ENCODE data around the gene TMEM255B. TPM values are rescaled to one million over a fixed set of nuclear protein-coding genes. Genes with fewer than 3 reads are reported as not detected.

TMEM255B gene
- total and polyA plus RNA-seq, 4 donors, result 6.0 to 19.6 (median 14.8) TPM

DNA sequence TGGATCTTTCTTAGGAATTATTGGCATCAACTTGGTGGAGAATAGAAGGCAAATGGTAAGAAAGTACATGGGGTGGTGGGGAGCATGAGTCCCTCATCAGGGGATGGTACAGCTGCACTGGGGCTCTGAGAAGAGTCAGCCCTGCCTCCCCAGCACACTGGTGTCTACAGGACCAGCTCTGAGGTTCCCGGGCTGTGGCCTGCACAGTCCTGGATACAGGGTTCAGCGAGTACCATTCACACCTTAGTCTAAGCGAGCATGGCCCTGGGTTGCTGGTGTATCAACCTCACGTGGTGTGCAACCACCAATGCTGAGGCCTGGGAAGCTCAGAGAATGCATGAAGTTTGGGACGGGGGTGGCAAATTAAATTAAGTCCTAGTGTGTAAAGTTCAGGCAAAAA, 10.1 kb downstream of the TMEM255B start:
- Histone ChIP-seq H3K36me3 (ENCODE audit: control insufficient read depth in 4 of 4, insufficient read depth in 4 of 4, low read length in 4 of 4) (peaks cover 0 to 5% (median 0%) of the 10 kb centered on the region in 4 donors), H3K9me3 (ENCODE audit: control insufficient read depth in 4 of 4, insufficient read depth in 3 of 4, low read length in 3 of 4) (peaks cover 0 to 3% (median 0%) of the 10 kb centered on the region in 4 donors), H3K4me3 (no peak overlapping the region), H3K9ac (ENCODE audit: insufficient read depth in 1 of 2, low read length in 2 of 2) (no peak overlapping the region), H3K4me1 (ENCODE audit: control insufficient read depth in 5 of 5, insufficient read depth in 5 of 5, low read length in 5 of 5) (peaks cover 0 to 8% (median 0%) of the 10 kb centered on the region in 5 donors), H3K27me3 (ENCODE audit: control insufficient read depth in 3 of 3, insufficient read depth in 3 of 3, low read length in 2 of 3) (peaks cover 0 to 2% (median 0%) of the 10 kb centered on the region in 3 donors), H3K27ac (ENCODE audit: low read depth in 1 of 2, low read length in 1 of 2) (no peak overlapping the region)
- ATAC-seq (ENCODE audit: insufficient read depth, low FRiP score) (no peak), DNase-seq (no peak)
- WGBS, 2 donors, result 83 to 87% methylated on average over 5 of the region's 5 CpGs
- TF ChIP-seq, protein P1, sequence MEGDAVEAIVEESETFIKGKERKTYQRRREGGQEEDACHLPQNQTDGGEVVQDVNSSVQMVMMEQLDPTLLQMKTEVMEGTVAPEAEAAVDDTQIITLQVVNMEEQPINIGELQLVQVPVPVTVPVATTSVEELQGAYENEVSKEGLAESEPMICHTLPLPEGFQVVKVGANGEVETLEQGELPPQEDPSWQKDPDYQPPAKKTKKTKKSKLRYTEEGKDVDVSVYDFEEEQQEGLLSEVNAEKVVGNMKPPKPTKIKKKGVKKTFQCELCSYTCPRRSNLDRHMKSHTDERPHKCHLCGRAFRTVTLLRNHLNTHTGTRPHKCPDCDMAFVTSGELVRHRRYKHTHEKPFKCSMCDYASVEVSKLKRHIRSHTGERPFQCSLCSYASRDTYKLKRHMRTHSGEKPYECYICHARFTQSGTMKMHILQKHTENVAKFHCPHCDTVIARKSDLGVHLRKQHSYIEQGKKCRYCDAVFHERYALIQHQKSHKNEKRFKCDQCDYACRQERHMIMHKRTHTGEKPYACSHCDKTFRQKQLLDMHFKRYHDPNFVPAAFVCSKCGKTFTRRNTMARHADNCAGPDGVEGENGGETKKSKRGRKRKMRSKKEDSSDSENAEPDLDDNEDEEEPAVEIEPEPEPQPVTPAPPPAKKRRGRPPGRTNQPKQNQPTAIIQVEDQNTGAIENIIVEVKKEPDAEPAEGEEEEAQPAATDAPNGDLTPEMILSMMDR (IDR thresholded peaks at IDR 0.05; ENCODE audit: control extremely low read depth, extremely low read depth), result no peak

DNA sequence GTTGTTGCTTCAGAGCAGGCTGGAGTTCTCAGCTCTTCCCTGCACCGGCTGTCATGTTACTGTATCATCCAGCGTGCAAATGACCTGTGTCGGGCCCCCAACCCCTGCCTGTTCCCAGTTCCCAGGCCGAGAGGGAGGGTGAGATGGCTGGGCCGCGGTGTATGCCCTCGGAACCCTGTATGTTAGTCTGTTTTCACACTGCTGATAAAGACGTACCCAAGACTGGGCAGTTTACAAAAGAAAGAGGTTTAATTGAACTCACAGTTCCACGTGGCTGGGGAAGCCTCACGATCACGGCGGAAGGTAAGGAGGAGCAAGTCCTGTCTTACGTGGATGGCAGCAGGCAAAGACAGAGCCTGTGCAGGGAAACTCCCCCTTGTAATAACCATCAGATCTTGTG, 10.9 kb downstream of the TMEM255B start:
- DNase-seq (no peak), ATAC-seq (ENCODE audit: insufficient read depth, low FRiP score) (no peak)
- no peak overlapping the region for H3K9ac ChIP-seq (ENCODE audit: insufficient read depth in 1 of 2, low read length in 2 of 2)
- H3K27me3 ChIP-seq (ENCODE audit: control insufficient read depth in 3 of 3, insufficient read depth in 3 of 3, low read length in 2 of 3), result peaks cover 0 to 6% (median 4%) of the 10 kb centered on the region in 3 donors
- H3K36me3 ChIP-seq (ENCODE audit: control insufficient read depth in 4 of 4, insufficient read depth in 4 of 4, low read length in 4 of 4), result peaks cover 0 to 5% (median 0%) of the 10 kb centered on the region in 4 donors
- peaks cover 0 to 4% (median 2%) of the 10 kb centered on the region in 4 donors for H3K9me3 ChIP-seq (ENCODE audit: control insufficient read depth in 4 of 4, insufficient read depth in 3 of 4, low read length in 3 of 4)
- peaks cover 0 to 14% (median 0%) of the 10 kb centered on the region in 5 donors for H3K4me1 ChIP-seq (ENCODE audit: control insufficient read depth in 5 of 5, insufficient read depth in 5 of 5, low read length in 5 of 5)
- no peak overlapping the region for H3K4me3 ChIP-seq
- no peak overlapping the region for H3K27ac ChIP-seq (ENCODE audit: low read depth in 1 of 2, low read length in 1 of 2)
- TF ChIP-seq, protein P1 (IDR thresholded peaks at IDR 0.05; ENCODE audit: control extremely low read depth, extremely low read depth), result no peak
- whole genome bisulfite sequencing, 2 donors, result 80 to 85% methylated on average over 13 of the region's 13 CpGs

- 87 to 92% methylated on average over 8 of the region's 8 CpGs for WGBS, 2 donors
- TF ChIP-seq, protein P1 (IDR thresholded peaks at IDR 0.05; ENCODE audit: control extremely low read depth, extremely low read depth), result no peak
- no peak for DNase-seq
Observed at GRCh38 chr13:113770441-113770840, 11.4 kb downstream of the TMEM255B start.

DNA sequence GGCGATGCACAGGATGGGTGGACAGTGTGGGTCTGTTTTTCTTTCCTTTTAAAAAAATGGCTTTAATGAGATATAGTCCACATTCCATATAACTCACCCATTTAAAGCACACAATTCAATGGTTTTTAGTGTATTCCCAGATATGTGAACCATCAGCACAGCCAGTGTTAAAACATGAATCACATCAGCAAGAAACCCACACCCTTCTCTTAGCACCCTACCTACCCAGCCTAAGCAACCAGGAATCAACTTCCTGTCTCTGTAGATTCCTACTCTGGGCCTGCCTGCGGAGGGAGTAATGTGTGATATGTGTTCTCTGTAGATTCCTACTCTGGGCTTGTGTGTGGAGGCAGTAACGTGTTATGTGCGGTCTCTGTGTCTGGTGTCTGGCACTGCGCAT, 11.9 kb downstream of the TMEM255B start:
- DNase-seq (no peak), ATAC-seq (ENCODE audit: insufficient read depth, low FRiP score) (no peak)
- no peak overlapping the region for H3K9ac ChIP-seq (ENCODE audit: insufficient read depth in 1 of 2, low read length in 2 of 2)
- H3K36me3 ChIP-seq (ENCODE audit: control insufficient read depth in 4 of 4, insufficient read depth in 4 of 4, low read length in 4 of 4), result peaks cover 0 to 5% (median 0%) of the 10 kb centered on the region in 4 donors
- TF ChIP-seq, protein P1 (IDR thresholded peaks at IDR 0.05; ENCODE audit: control extremely low read depth, extremely low read depth), result no peak
- H3K27me3 ChIP-seq (ENCODE audit: control insufficient read depth in 3 of 3, insufficient read depth in 3 of 3, low read length in 2 of 3), result peaks cover 0 to 6% (median 4%) of the 10 kb centered on the region in 3 donors
- no peak overlapping the region for H3K27ac ChIP-seq (ENCODE audit: low read depth in 1 of 2, low read length in 1 of 2)
- peaks cover 0 to 4% (median 3%) of the 10 kb centered on the region in 4 donors for H3K9me3 ChIP-seq (ENCODE audit: control insufficient read depth in 4 of 4, insufficient read depth in 3 of 4, low read length in 3 of 4)
- H3K4me1 ChIP-seq (ENCODE audit: control insufficient read depth in 5 of 5, insufficient read depth in 5 of 5, low read length in 5 of 5), result peaks cover 0 to 11% (median 0%) of the 10 kb centered on the region in 5 donors
- WGBS, 2 donors, result 94 to 96% methylated on average over 5 of the region's 5 CpGs
- no peak overlapping the region for H3K4me3 ChIP-seq

More at GRCh38 chr13:113770441-113770840, 11.4 kb downstream of the TMEM255B start:
- no peak for ATAC-seq (ENCODE audit: insufficient read depth, low FRiP score)
- peaks cover 0 to 13% (median 0%) of the 10 kb centered on the region in 5 donors for H3K4me1 ChIP-seq (ENCODE audit: control insufficient read depth in 5 of 5, insufficient read depth in 5 of 5, low read length in 5 of 5)
- H3K4me3 ChIP-seq, result no peak overlapping the region
- no peak overlapping the region for H3K27ac ChIP-seq (ENCODE audit: low read depth in 1 of 2, low read length in 1 of 2)
- peaks cover 0 to 4% (median 3%) of the 10 kb centered on the region in 4 donors for H3K9me3 ChIP-seq (ENCODE audit: control insufficient read depth in 4 of 4, insufficient read depth in 3 of 4, low read length in 3 of 4)
- peaks cover 0 to 5% (median 0%) of the 10 kb centered on the region in 4 donors for H3K36me3 ChIP-seq (ENCODE audit: control insufficient read depth in 4 of 4, insufficient read depth in 4 of 4, low read length in 4 of 4)
- peaks cover 0 to 6% (median 4%) of the 10 kb centered on the region in 3 donors for H3K27me3 ChIP-seq (ENCODE audit: control insufficient read depth in 3 of 3, insufficient read depth in 3 of 3, low read length in 2 of 3)
- H3K9ac ChIP-seq (ENCODE audit: insufficient read depth in 1 of 2, low read length in 2 of 2), result no peak overlapping the region
